Right kidney (tissue), 9 donors: ENCODE results near the gene SMCHD1.

Experiments
- DNase-seq: peaks from one replicate; pipeline ENCODE4 v3.0.0-alpha.2; 2016
- long read RNA-seq, 8 donors: transcript quantifications; one replicate each; lab custom pipeline, GENCODE V29; 2026

Gene SMCHD1
- long read RNA-seq, donor 1, partial matches to known transcripts: 18 of 18 reads
- long read RNA-seq, donor 1, other reads (novel, unspliced or antisense): 0 of 18 reads
- long read RNA-seq, donor 2: 0 reads
- long read RNA-seq, donor 3: 0 reads
- long read RNA-seq, donor 4, partial matches to known transcripts: 8 of 9 reads
- long read RNA-seq, donor 4, other reads (novel, unspliced or antisense): 0 of 9 reads
- long read RNA-seq, donor 5, partial matches to known transcripts: 15 of 15 reads
- long read RNA-seq, donor 5, other reads (novel, unspliced or antisense): 0 of 15 reads
- long read RNA-seq, donor 6, partial matches to known transcripts: 12 of 12 reads
- long read RNA-seq, donor 6, other reads (novel, unspliced or antisense): 0 of 12 reads
- long read RNA-seq, donor 7: 0 reads
- long read RNA-seq, donor 8, partial matches to known transcripts: 16 of 16 reads
- long read RNA-seq, donor 8, other reads (novel, unspliced or antisense): 0 of 16 reads

- peak; percentile 99 for DNase-seq
These were observed at the start of gene SMCHD1 for GRCh38 chr18:2655178-2655953. Gene SMCHD1 (plus strand): TSS chr18:2655726. CDS start chr18:2656076, 350 bp downstream.

GRCh38 chr18:2606335-2606734 lies 49.2 kb upstream of the SMCHD1 start:
- DNase-seq: no peak

- no peak for DNase-seq
These were observed 45.9 kb upstream of the SMCHD1 start for GRCh38 chr18:2609604-2610003.

GRCh38 chr18:2610549-2610948 lies 45.0 kb upstream of the SMCHD1 start:
- DNase-seq: no peak

- DNase-seq: no peak
These were observed 42.5 kb upstream of the SMCHD1 start for GRCh38 chr18:2612996-2613395.

GRCh38 chr18:2617401-2617998 lies 38.0 kb upstream of the SMCHD1 start:
- DNase-seq: no peak

- no peak for DNase-seq
These were observed 37.5 kb upstream of the SMCHD1 start for GRCh38 chr18:2618009-2618408.

- DNase-seq: no peak
These were observed 30.3 kb upstream of the SMCHD1 start for GRCh38 chr18:2625217-2625616.

- DNase-seq: no peak
These were observed 27.7 kb upstream of the SMCHD1 start for GRCh38 chr18:2627821-2628276.

- DNase-seq: no peak
These were observed 26.5 kb upstream of the SMCHD1 start for GRCh38 chr18:2629003-2629402.

- no peak for DNase-seq
These were observed 19.9 kb upstream of the SMCHD1 start for GRCh38 chr18:2635586-2635985.

- DNase-seq: no peak
These were observed 19.3 kb upstream of the SMCHD1 start for GRCh38 chr18:2636126-2636631.

- DNase-seq: no peak
These were observed 13.9 kb upstream of the SMCHD1 start for GRCh38 chr18:2641638-2642037.

GRCh38 chr18:2642771-2643170 lies 12.8 kb upstream of the SMCHD1 start:
- no peak for DNase-seq

- DNase-seq: no peak
These were observed 11.0 kb upstream of the SMCHD1 start for GRCh38 chr18:2644535-2644934.

GRCh38 chr18:2651981-2652380 lies 3.5 kb upstream of the SMCHD1 start:
- no peak for DNase-seq

GRCh38 chr18:2653467-2653866 lies 2.1 kb upstream of the SMCHD1 start:
- no peak for DNase-seq

GRCh38 chr18:2654169-2654927 lies 1.2 kb upstream of the SMCHD1 start:
- DNase-seq: peak; percentile 11

GRCh38 chr18:2654928-2655177 lies 673 bp upstream of the SMCHD1 start:
- DNase-seq: no peak

- peak; percentile 94 for DNase-seq
These were observed 369 bp downstream of the SMCHD1 start for GRCh38 chr18:2655954-2656236.

GRCh38 chr18:2656237-2656980 lies 883 bp downstream of the SMCHD1 start:
- DNase-seq: no peak
